ENCODE data around the gene GOLPH3. TPM values are rescaled to one million over a fixed set of nuclear protein-coding genes. Genes with fewer than 3 reads are reported as not detected.
"Not testable (repeated sequence)": the region's sequence is repeated elsewhere in the genome, so short reads cannot be mapped to it uniquely, and the experiment has no call there.

The GOLPH3 gene
- total and polyA plus RNA-seq, 4 donors = 64.1 to 116 (median 68.5) TPM

DNA sequence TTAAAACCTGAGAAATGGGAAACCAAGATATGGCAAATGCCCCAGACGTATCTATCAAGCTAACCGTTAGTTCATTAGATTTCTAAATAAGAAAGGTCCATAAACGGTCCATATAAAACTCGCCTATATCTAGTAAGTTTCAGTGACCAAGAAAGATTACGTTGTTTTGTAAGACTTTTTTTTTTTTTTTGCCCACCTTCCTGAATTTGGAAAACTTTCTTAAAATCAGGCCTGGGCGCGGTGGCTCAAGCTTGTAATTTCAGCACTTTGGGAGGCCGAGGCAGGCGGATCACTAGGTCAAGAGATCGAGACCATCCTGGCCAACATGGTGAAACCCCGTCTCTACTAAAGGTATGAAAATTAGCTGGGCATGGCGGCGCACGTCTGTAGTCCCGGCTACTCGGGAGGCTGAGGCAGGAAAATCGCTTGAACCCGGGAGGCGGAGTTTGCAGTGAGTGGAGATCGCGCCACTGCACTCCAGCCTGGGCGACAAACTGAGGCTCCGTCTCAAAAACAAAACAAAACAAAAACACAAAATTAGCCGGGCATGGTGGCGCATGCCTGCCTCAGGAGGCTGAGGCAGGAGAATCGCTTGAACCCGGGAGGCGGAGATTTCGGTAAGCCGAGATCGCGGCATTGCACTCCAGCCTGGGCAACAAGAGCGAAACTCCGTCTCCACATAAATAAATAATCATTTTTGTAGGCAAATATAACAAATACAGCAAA lies 1.8 kb downstream of the GOLPH3 start:
- H3K4me3 ChIP-seq (ENCODE audit: low read depth in 1 of 3, low read length in 3 of 3) = peak overlapping the region; percentile 65 to 98 (median 93)
- 7% methylated on average over 34 of the region's 34 CpGs for WGBS
- H3K27ac ChIP-seq (ENCODE audit: low read depth in 1 of 2, low read length in 2 of 2) = peak overlapping the region; percentile 99 to 100
- H3K9me3 ChIP-seq (ENCODE audit: control insufficient read depth in 4 of 4, low read length in 3 of 4); DNase-seq (ENCODE audit: low spot score); H3K27me3 ChIP-seq (ENCODE audit: control insufficient read depth in 4 of 4, insufficient read depth in 4 of 4, low read length in 3 of 4): not testable (repeated sequence)
- TF ChIP-seq YY1 (IDR thresholded peaks at IDR 0.05) (peak; percentile 77), RAD21 (IDR thresholded peaks at IDR 0.05) (peak in 1 of 2 donors; percentile 8)
- H3K9ac ChIP-seq (ENCODE audit: low read depth in 1 of 2, low read length in 2 of 2) = peak overlapping the region; percentile 58 to 100
- peaks cover 0 to 30% (median 23%) of the 10 kb centered on the region in 4 donors for H3K36me3 ChIP-seq (ENCODE audit: control insufficient read depth in 4 of 4, insufficient read depth in 3 of 4, low read depth in 1 of 4, low read length in 3 of 4)
- H3K4me1 ChIP-seq (ENCODE audit: control insufficient read depth in 4 of 4, insufficient read depth in 4 of 4, low read length in 3 of 4) = peaks cover 3 to 14% (median 9%) of the 10 kb centered on the region in 4 donors

DNA sequence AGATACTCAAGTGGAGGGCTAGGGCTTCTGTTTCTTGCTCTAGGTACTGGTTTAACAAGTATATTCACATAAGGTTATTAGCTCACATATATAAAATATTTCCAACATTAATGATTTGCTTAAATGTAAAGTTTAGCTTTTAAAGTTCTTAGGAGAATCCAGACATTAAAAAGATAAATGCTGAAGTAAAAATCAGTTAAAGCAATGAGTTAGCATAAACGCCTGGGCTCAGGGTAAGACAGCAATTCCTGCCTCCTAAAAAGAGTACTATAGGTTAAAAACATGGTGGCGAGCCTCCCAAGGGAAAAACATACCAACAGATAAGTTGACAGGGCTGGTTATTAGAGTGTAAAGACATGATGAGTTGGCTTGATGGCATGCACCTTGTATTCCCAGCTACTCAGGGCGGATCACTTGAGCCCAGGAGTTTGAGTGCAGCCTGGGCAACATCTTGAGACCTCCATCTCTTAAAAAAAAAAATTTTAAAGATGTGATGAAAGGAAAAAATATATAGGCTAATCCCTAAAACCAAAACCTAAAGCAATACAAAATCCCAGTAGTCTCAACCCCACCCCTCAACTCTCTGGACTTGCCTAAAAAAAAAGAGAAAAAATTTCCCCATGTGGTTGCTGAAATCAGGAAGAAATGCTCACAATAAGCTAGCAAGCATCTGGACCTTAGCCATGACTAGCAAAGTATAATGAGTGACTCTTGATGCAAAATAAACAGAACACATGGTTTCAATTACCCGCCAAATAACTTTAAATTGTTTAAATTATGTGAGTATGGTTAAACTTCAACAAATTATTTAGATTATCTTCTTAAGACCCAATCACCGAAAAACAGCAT lies 3.6 kb downstream of the GOLPH3 start:
- Histone ChIP-seq H3K9me3 (ENCODE audit: control insufficient read depth in 4 of 4, low read length in 3 of 4) (no peaks in the 10 kb centered on the region), H3K27ac (ENCODE audit: low read depth in 1 of 2, low read length in 2 of 2) (peak overlapping the region in 1 of 2 donors; percentile 37), H3K9ac (ENCODE audit: low read depth in 1 of 2, low read length in 2 of 2) (peak overlapping the region in 1 of 2 donors; percentile 21), H3K36me3 (ENCODE audit: control insufficient read depth in 4 of 4, insufficient read depth in 3 of 4, low read depth in 1 of 4, low read length in 3 of 4) (peaks cover 0 to 31% (median 23%) of the 10 kb centered on the region in 4 donors), H3K4me3 (ENCODE audit: low read depth in 1 of 3, low read length in 3 of 3) (peak overlapping the region in 1 of 3 donors; percentile 15), H3K27me3 (ENCODE audit: control insufficient read depth in 4 of 4, insufficient read depth in 4 of 4, low read length in 3 of 4) (no peaks in the 10 kb centered on the region), H3K4me1 (ENCODE audit: control insufficient read depth in 4 of 4, insufficient read depth in 4 of 4, low read length in 3 of 4) (peaks cover 8 to 27% (median 16%) of the 10 kb centered on the region in 4 donors)
- TF ChIP-seq HNF4G (IDR thresholded peaks at IDR 0.05) = no peak
- no peak for TF ChIP-seq YY1 (IDR thresholded peaks at IDR 0.05)
- no peak for TF ChIP-seq TAF1 (conservative IDR thresholded peaks at IDR 0.05)
- TF ChIP-seq, protein P1, sequence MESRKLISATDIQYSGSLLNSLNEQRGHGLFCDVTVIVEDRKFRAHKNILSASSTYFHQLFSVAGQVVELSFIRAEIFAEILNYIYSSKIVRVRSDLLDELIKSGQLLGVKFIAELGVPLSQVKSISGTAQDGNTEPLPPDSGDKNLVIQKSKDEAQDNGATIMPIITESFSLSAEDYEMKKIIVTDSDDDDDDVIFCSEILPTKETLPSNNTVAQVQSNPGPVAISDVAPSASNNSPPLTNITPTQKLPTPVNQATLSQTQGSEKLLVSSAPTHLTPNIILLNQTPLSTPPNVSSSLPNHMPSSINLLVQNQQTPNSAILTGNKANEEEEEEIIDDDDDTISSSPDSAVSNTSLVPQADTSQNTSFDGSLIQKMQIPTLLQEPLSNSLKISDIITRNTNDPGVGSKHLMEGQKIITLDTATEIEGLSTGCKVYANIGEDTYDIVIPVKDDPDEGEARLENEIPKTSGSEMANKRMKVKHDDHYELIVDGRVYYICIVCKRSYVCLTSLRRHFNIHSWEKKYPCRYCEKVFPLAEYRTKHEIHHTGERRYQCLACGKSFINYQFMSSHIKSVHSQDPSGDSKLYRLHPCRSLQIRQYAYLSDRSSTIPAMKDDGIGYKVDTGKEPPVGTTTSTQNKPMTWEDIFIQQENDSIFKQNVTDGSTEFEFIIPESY (IDR thresholded peaks at IDR 0.05) = no peak
- TF ChIP-seq SP1 (IDR thresholded peaks at IDR 0.05) = no peak
- TF ChIP-seq EGR1 (IDR thresholded peaks at IDR 0.05; ENCODE audit: low read depth in 2 of 2) = no peak
- TF ChIP-seq NR2F2 (IDR thresholded peaks at IDR 0.05) = no peak
- no peak for TF ChIP-seq FOXA2 (IDR thresholded peaks at IDR 0.05)
- TF ChIP-seq FOXA1 (IDR thresholded peaks at IDR 0.05) = no peak
- TF ChIP-seq RAD21 (IDR thresholded peaks at IDR 0.05) = no peak
- TF ChIP-seq RXRA (IDR thresholded peaks at IDR 0.05) = no peak
- TF ChIP-seq, protein P2, sequence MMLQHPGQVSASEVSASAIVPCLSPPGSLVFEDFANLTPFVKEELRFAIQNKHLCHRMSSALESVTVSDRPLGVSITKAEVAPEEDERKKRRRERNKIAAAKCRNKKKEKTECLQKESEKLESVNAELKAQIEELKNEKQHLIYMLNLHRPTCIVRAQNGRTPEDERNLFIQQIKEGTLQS (IDR thresholded peaks at IDR 0.05) = no peak
- 82% methylated on average over 5 of the region's 5 CpGs for WGBS
- no peak for DNase-seq (ENCODE audit: low spot score)

DNA sequence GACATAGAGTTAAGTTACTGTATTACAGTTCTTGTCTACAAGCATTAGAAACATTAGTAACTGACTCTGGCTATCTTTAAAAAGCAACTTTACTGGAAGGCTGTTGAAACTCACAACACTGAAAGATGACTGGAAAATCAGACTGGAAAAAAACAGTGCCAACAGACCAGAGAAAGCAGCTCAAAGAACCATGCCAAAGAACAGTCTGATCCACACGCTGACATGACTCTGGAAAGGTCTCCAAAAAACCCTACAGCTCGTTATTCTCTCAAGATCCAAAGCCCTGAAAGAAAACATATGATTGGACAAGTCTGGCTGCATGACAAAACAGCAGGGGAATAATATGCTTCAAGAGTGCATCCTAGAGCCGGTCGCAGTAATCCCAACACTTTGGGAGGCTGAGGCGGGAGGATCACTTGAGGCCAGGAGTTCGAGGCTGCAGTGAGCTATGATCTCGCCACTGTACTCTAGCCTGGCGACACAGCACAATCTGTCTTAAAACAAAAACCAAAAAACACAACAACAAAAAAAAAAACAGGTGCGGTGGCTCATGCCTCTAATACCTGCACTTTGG lies 5.6 kb downstream of the GOLPH3 start:
- Histone ChIP-seq H3K9ac (ENCODE audit: low read depth in 1 of 2, low read length in 2 of 2) (no peak overlapping the region), H3K27ac (ENCODE audit: low read depth in 1 of 2, low read length in 2 of 2) (peak overlapping the region in 1 of 2 donors; percentile 54), H3K36me3 (ENCODE audit: control insufficient read depth in 4 of 4, insufficient read depth in 3 of 4, low read depth in 1 of 4, low read length in 3 of 4) (peaks cover 0 to 31% (median 23%) of the 10 kb centered on the region in 4 donors), H3K4me3 (ENCODE audit: low read depth in 1 of 3, low read length in 3 of 3) (no peak overlapping the region), H3K4me1 (ENCODE audit: control insufficient read depth in 4 of 4, insufficient read depth in 4 of 4, low read length in 3 of 4) (peaks cover 8 to 24% (median 16%) of the 10 kb centered on the region in 4 donors), H3K27me3 (ENCODE audit: control insufficient read depth in 4 of 4, insufficient read depth in 4 of 4, low read length in 3 of 4) (no peaks in the 10 kb centered on the region), H3K9me3 (ENCODE audit: control insufficient read depth in 4 of 4, low read length in 3 of 4) (no peaks in the 10 kb centered on the region)
- WGBS = 89% methylated on average over 9 of the region's 9 CpGs
- no peak for DNase-seq (ENCODE audit: low spot score)
- no peak for TF ChIP-seq TAF1 (conservative IDR thresholded peaks at IDR 0.05)
- TF ChIP-seq, protein P1 (IDR thresholded peaks at IDR 0.05) = no peak
- TF ChIP-seq RXRA (IDR thresholded peaks at IDR 0.05) = no peak
- no peak for TF ChIP-seq JUND (IDR thresholded peaks at IDR 0.05)
- TF ChIP-seq, protein P3, sequence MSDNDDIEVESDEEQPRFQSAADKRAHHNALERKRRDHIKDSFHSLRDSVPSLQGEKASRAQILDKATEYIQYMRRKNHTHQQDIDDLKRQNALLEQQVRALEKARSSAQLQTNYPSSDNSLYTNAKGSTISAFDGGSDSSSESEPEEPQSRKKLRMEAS (IDR thresholded peaks at IDR 0.05) = no peak
- TF ChIP-seq, protein P4, sequence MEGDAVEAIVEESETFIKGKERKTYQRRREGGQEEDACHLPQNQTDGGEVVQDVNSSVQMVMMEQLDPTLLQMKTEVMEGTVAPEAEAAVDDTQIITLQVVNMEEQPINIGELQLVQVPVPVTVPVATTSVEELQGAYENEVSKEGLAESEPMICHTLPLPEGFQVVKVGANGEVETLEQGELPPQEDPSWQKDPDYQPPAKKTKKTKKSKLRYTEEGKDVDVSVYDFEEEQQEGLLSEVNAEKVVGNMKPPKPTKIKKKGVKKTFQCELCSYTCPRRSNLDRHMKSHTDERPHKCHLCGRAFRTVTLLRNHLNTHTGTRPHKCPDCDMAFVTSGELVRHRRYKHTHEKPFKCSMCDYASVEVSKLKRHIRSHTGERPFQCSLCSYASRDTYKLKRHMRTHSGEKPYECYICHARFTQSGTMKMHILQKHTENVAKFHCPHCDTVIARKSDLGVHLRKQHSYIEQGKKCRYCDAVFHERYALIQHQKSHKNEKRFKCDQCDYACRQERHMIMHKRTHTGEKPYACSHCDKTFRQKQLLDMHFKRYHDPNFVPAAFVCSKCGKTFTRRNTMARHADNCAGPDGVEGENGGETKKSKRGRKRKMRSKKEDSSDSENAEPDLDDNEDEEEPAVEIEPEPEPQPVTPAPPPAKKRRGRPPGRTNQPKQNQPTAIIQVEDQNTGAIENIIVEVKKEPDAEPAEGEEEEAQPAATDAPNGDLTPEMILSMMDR (IDR thresholded peaks at IDR 0.05; ENCODE audit: low read depth, low read length, missing input control) = no peak
- TF ChIP-seq HNF4A (conservative IDR thresholded peaks at IDR 0.05) = no peak
- TF ChIP-seq HNF4G (IDR thresholded peaks at IDR 0.05) = no peak
- TF ChIP-seq NR2F2 (IDR thresholded peaks at IDR 0.05) = peak; percentile 47
- TF ChIP-seq, protein P2 (IDR thresholded peaks at IDR 0.05) = no peak
- TF ChIP-seq GABPA (IDR thresholded peaks at IDR 0.05 in 1 of 2, conservative IDR thresholded peaks at IDR 0.05 in 1 of 2) = no peak
- no peak for TF ChIP-seq FOXA2 (IDR thresholded peaks at IDR 0.05)
- no peak for TF ChIP-seq YY1 (IDR thresholded peaks at IDR 0.05)
- peak in 1 of 2 donors; percentile 9 for TF ChIP-seq RAD21 (IDR thresholded peaks at IDR 0.05)
